DND-41 (cell line): ENCODE data around the gene WNK2.

ENCODE experiments used
- ATAC-seq: fragments of 200-7000 bp; cut with Tn5 transposase; 3 replicates; pipeline ENCODE4 v1.9.1; 2021; ENCODE audit warnings: low read depth; ENCODE audit not compliant: insufficient read depth
- DNase-seq: peaks from one replicate; pipeline ENCODE4 v3.0.0-alpha.2; 2020
- H2AFZ ChIP-seq: 2 replicates; pipeline ENCODE4 v1.6.0; 2012; ENCODE audit warnings: low read depth, low read length
- H3K27ac ChIP-seq: 2 replicates; pipeline ENCODE4 v1.5.1; 2012; ENCODE audit warnings: low read length, inconsistent platforms
- H3K27me3 ChIP-seq: fragments of 200-600 bp; sonication (generic); 2 replicates; pipeline ENCODE4 v1.6.0; 2012; ENCODE audit warnings: low read length, mild to moderate bottlenecking, inconsistent platforms; ENCODE audit not compliant: insufficient read depth, poor library complexity
- H3K36me3 ChIP-seq: 2 replicates; pipeline ENCODE4 v1.5.1; 2012; ENCODE audit warnings: low read length, inconsistent platforms; ENCODE audit not compliant: insufficient read depth
- H3K4me1 ChIP-seq: 2 replicates; pipeline ENCODE4 v1.5.1; 2012; ENCODE audit warnings: mild to moderate bottlenecking, low read length; ENCODE audit not compliant: insufficient read depth
- H3K4me2 ChIP-seq: 2 replicates; pipeline ENCODE4 v1.6.0; 2012; ENCODE audit warnings: mild to moderate bottlenecking, moderate library complexity, low read length, inconsistent platforms; ENCODE audit not compliant: insufficient read depth
- H3K4me3 ChIP-seq, 2 experiments: fragments of 200-600 bp in 1 of 2; shearing (Covaris generic) in 1 of 2; 2 replicates each; pipeline ENCODE4 v1.5.1; 2012 to 2016; ENCODE audit warnings: inconsistent platforms in 2 of 2, low read length in 2 of 2, mild to moderate bottlenecking in 2 of 2, low read depth in 1 of 2, moderate library complexity in 1 of 2
- H3K79me2 ChIP-seq: 2 replicates; pipeline ENCODE4 v1.6.0; 2012; ENCODE audit warnings: low read length, inconsistent platforms; ENCODE audit not compliant: insufficient read depth
- H3K9ac ChIP-seq: 2 replicates; pipeline ENCODE4 v1.6.0; 2012; ENCODE audit warnings: low read depth, mild to moderate bottlenecking, inconsistent platforms, low read length, moderate library complexity
- H3K9me3 ChIP-seq: 2 replicates; pipeline ENCODE4 v1.5.1; 2012; ENCODE audit warnings: low read length, moderate library complexity, mild to moderate bottlenecking, inconsistent platforms; ENCODE audit not compliant: insufficient read depth, severe bottlenecking
- H4K20me1 ChIP-seq: 2 replicates; pipeline ENCODE4 v1.6.0; 2012; ENCODE audit warnings: low read length; ENCODE audit not compliant: insufficient read depth
- EZH2 ChIP-seq: IDR thresholded peaks from 3 replicates; pipeline ENCODE4 v1.6.1; 2012; ENCODE audit warnings: borderline replicate concordance, low read depth, mild to moderate bottlenecking, moderate library complexity, low read length, inconsistent platforms; ENCODE audit not compliant: severe bottlenecking
- TF ChIP-seq, protein P1 (sequence below): IDR thresholded peaks from 2 replicates; pipeline ENCODE4 v1.5.1; 2012; ENCODE audit warnings: borderline replicate concordance, low read length, moderate library complexity, mild to moderate bottlenecking; ENCODE audit not compliant: poor library complexity, severe bottlenecking; ENCODE audit errors: extremely low read depth

Gene WNK2

DNA sequence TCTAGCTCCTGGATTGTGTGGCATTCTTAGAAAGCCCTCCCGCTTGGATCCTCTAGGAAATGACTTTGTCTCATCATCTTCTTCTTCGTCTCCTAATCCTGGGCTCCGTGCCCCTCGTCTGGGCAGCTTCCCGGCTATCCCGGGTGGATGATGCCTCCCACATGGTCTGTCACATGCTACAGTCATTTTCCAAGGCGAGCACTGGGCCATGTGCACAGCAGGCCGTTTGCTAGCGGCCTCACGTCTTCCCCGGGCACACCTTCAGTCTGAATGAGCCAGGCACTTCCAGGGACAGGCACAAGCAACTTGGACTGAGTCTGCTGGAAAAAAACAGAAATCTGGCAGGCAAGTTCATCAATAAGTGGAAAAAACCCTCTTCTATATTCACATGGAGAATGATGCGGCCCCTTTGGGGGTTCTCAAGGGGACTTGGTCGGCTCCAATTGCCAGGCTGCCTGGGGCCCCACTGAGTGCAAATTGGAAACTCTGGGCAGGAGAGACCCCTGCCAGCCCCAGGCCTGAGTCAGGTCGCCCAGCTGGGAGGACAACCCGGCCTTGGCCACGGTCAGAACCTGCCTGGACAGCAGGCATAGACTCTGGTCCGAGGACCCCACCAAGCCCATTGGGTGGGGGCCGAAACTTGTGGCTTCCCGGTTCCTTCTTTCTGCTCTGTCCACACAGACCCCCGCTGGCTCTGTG, 11.1 kb upstream of the WNK2 start:
- no peaks in the 10 kb centered on the region for H4K20me1 ChIP-seq
- no peak overlapping the region for H3K4me3 ChIP-seq
- no peak overlapping the region for H3K9ac ChIP-seq
- ATAC-seq: no peak
- no peaks in the 10 kb centered on the region for H3K4me1 ChIP-seq
- no peak overlapping the region for H2AFZ ChIP-seq
- DNase-seq: no peak
- no peak overlapping the region for H3K4me2 ChIP-seq
- TF ChIP-seq, protein P1, sequence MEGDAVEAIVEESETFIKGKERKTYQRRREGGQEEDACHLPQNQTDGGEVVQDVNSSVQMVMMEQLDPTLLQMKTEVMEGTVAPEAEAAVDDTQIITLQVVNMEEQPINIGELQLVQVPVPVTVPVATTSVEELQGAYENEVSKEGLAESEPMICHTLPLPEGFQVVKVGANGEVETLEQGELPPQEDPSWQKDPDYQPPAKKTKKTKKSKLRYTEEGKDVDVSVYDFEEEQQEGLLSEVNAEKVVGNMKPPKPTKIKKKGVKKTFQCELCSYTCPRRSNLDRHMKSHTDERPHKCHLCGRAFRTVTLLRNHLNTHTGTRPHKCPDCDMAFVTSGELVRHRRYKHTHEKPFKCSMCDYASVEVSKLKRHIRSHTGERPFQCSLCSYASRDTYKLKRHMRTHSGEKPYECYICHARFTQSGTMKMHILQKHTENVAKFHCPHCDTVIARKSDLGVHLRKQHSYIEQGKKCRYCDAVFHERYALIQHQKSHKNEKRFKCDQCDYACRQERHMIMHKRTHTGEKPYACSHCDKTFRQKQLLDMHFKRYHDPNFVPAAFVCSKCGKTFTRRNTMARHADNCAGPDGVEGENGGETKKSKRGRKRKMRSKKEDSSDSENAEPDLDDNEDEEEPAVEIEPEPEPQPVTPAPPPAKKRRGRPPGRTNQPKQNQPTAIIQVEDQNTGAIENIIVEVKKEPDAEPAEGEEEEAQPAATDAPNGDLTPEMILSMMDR: no peak
- TF ChIP-seq EZH2: no peak
- no peak overlapping the region for H3K27ac ChIP-seq
- no peaks in the 10 kb centered on the region for H3K79me2 ChIP-seq
- H3K9me3 ChIP-seq: no peaks in the 10 kb centered on the region
- H3K36me3 ChIP-seq: no peaks in the 10 kb centered on the region
- H3K27me3 ChIP-seq: no peaks in the 10 kb centered on the region

DNA sequence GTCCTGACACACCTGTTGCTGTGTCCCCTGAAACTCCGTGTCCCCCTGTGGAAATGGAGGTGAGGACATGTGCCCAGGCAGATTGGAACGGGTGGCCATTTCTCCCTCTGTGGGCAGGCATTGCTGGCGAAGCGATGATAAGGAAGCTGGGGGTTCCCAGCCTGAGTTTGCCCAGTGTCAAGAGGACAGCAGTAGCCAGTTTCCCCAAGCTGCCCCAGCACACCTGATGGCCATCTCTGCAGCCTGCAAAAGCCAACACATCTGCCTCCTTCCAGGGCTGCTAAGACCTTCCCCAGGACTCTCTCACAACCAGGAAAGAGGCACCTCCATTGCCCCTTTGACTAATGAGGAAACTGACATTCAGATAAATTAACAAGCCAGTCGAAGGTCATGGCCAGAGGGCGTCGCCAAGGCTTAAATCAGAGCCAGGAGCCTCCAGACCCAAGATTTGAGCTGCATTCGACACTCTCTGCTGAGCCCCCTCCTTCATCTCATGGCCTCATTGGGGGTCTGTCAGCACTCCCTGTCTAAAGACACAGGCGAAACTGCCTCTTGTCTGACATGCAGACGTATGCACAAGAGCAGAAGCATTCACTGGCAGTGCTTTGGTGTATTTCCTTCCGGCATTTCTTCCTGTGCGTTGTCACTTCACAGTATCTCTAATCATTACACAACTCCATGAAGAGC, 10.4 kb upstream of the WNK2 start:
- H3K4me3 ChIP-seq: no peak overlapping the region
- TF ChIP-seq, protein P1: no peak
- no peak for TF ChIP-seq EZH2
- H2AFZ ChIP-seq: no peak overlapping the region
- no peak overlapping the region for H3K27ac ChIP-seq
- no peaks in the 10 kb centered on the region for H3K4me1 ChIP-seq
- no peak for DNase-seq
- H3K9me3 ChIP-seq: no peaks in the 10 kb centered on the region
- H3K36me3 ChIP-seq: no peaks in the 10 kb centered on the region
- H3K9ac ChIP-seq: no peak overlapping the region
- H3K27me3 ChIP-seq: no peaks in the 10 kb centered on the region
- no peak for ATAC-seq
- no peaks in the 10 kb centered on the region for H3K79me2 ChIP-seq
- H4K20me1 ChIP-seq: no peaks in the 10 kb centered on the region
- H3K4me2 ChIP-seq: no peak overlapping the region

DNA sequence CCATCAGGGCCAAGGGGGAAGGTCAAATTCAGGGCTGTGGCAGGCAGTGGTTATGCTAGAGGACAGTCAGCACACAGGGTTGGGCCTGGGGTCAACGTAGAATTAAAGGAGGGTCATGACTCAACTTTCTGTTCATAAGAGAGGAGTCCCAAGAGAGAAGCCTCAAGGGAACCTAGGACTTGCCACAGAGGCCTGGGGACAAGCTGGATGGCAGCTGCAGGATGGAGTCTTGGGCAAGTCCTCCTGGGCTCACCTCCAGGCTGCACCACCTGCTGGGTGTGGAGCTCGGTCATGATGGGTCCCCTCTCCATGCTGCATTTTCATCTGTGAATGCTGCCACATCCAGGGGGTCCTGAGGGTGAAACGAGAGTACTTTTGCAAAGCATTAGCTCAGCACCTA, 9.0 kb upstream of the WNK2 start:
- H3K4me2 ChIP-seq: no peak overlapping the region
- ATAC-seq (no peak), DNase-seq (no peak)
- H3K9me3 ChIP-seq: no peaks in the 10 kb centered on the region
- H2AFZ ChIP-seq: no peak overlapping the region
- H3K9ac ChIP-seq: no peak overlapping the region
- H3K27ac ChIP-seq: no peak overlapping the region
- H3K4me1 ChIP-seq: no peaks in the 10 kb centered on the region
- H3K36me3 ChIP-seq: no peaks in the 10 kb centered on the region
- TF ChIP-seq, protein P1: no peak
- TF ChIP-seq EZH2: no peak
- no peaks in the 10 kb centered on the region for H3K27me3 ChIP-seq
- no peaks in the 10 kb centered on the region for H3K79me2 ChIP-seq
- no peaks in the 10 kb centered on the region for H4K20me1 ChIP-seq
- H3K4me3 ChIP-seq: no peak overlapping the region
